Neural progenitor cell (in vitro differentiated cells): Measurements from ENCODE around the gene DLGAP4. TPM values are rescaled to one million over a fixed set of nuclear protein-coding genes. Genes with fewer than 3 reads are reported as not detected.

Source experiments
- DNase-seq: peaks from one replicate; pipeline ENCODE4 v3.0.0-alpha.2; 2016; ENCODE audit warnings: low spot score
- H2AFZ ChIP-seq: fragments of 200-600 bp; sonication (generic); replicated peaks from 2 replicates; pipeline ENCODE4 v1.6.1; 2016; ENCODE audit warnings: antibody characterized with exemption
- H3F3A ChIP-seq: fragments of 200-600 bp; sonication (generic); 2 replicates; pipeline ENCODE4 v1.6.1; 2016; ENCODE audit warnings: antibody characterized with exemption, low read depth
- H3K27ac ChIP-seq: fragments of 200-600 bp; sonication (generic); 2 replicates; pipeline ENCODE4 v1.5.1; 2016; ENCODE audit warnings: mild to moderate bottlenecking
- H3K27me3 ChIP-seq: fragments of 200-600 bp; sonication (generic); 2 replicates; pipeline ENCODE4 v1.6.1; 2016; ENCODE audit warnings: mild to moderate bottlenecking, moderate library complexity
- H3K36me3 ChIP-seq: fragments of 200-600 bp; sonication (generic); 2 replicates; pipeline ENCODE4 v1.5.1; 2016
- H3K4me1 ChIP-seq: fragments of 200-600 bp; sonication (generic); 2 replicates; pipeline ENCODE4 v1.6.1; 2016; ENCODE audit warnings: mixed run types
- H3K4me2 ChIP-seq: fragments of 200-600 bp; sonication (generic); 2 replicates; pipeline ENCODE4 v1.6.1; 2016
- H3K4me3 ChIP-seq: fragments of 200-600 bp; sonication (generic); 2 replicates; pipeline ENCODE4 v1.5.1; 2016
- H3K79me2 ChIP-seq: fragments of 200-600 bp; sonication (generic); 2 replicates; pipeline ENCODE4 v1.6.1; 2016; ENCODE audit warnings: low read depth
- H3K9ac ChIP-seq: fragments of 200-600 bp; sonication (generic); 2 replicates; pipeline ENCODE4 v1.6.1; 2016
- H3K9me3 ChIP-seq: fragments of 200-600 bp; sonication (generic); 2 replicates; pipeline ENCODE4 v1.5.1; 2016; ENCODE audit warnings: low read depth
- H4K20me1 ChIP-seq: fragments of 200-600 bp; sonication (generic); 2 replicates; pipeline ENCODE4 v1.6.1; 2016; ENCODE audit warnings: low read depth
- H3K27ac Mint-ChIP-seq: 3 replicates; pipeline ENCODE4 v1.8.0; 2021; ENCODE audit warnings: mixed read lengths
- H3K27me3 Mint-ChIP-seq: 2 replicates; pipeline ENCODE4 v1.8.0; 2022; ENCODE audit warnings: low read depth, mild to moderate bottlenecking, inconsistent platforms, moderate library complexity, mixed read lengths; ENCODE audit not compliant: insufficient read depth
- H3K36me3 Mint-ChIP-seq: 3 replicates; pipeline ENCODE4 v1.8.0; 2021; ENCODE audit warnings: mixed read lengths
- H3K4me1 Mint-ChIP-seq: 3 replicates; pipeline ENCODE4 v1.8.0; 2021; ENCODE audit warnings: mixed read lengths
- H3K4me3 Mint-ChIP-seq: 3 replicates; pipeline ENCODE4 v1.8.0; 2021; ENCODE audit warnings: mild to moderate bottlenecking, moderate library complexity, mixed read lengths
- H3K9me3 Mint-ChIP-seq: 3 replicates; pipeline ENCODE4 v1.8.0; 2020; ENCODE audit warnings: mixed read lengths
- CTCF ChIP-seq: fragments of 200-600 bp; sonication (generic); IDR thresholded peaks from 2 replicates; pipeline ENCODE4 v1.5.1; 2017; ENCODE audit warnings: antibody characterized with exemption, mild to moderate bottlenecking
- EZH2 ChIP-seq: fragments of 200-600 bp; sonication (generic); IDR thresholded peaks from 2 replicates; pipeline ENCODE4 v1.6.1; 2017; ENCODE audit warnings: antibody characterized with exemption, mild to moderate bottlenecking, moderate library complexity
- EZH2phosphoT487 ChIP-seq: fragments of 200-600 bp; sonication (generic); IDR thresholded peaks from 2 replicates; pipeline ENCODE4 v1.6.1; 2017; ENCODE audit warnings: antibody characterized with exemption
- total RNA-seq: library from RNA; depleted of rRNA; stranded (reverse); fragments of >200 nt; gene quantifications from 2 replicates; pipeline ENCODE4 v1.2.3, GENCODE V29; 2015; ENCODE audit warnings: low replicate concordance

DLGAP4 gene
- total RNA-seq, 1 donor from 2014 or later, result 21.7 TPM

- no peak overlapping the region for H3K27ac ChIP-seq
- H2AFZ ChIP-seq, result no peak overlapping the region
- DNase-seq, result no peak
- H4K20me1 ChIP-seq, result peaks cover 17% of the 10 kb centered on the region
- no peak overlapping the region for H3K9ac ChIP-seq
- H3F3A ChIP-seq, result no peaks in the 10 kb centered on the region
- no peak overlapping the region for H3K4me3 ChIP-seq
- H3K27me3 Mint-ChIP-seq, result peaks cover 6% of the 10 kb centered on the region
- H3K4me1 ChIP-seq, result no peaks in the 10 kb centered on the region
- H3K27ac Mint-ChIP-seq, result no peak overlapping the region
- no peaks in the 10 kb centered on the region for H3K9me3 ChIP-seq
- no peaks in the 10 kb centered on the region for H3K27me3 ChIP-seq
- peaks cover 26% of the 10 kb centered on the region for H3K36me3 Mint-ChIP-seq
- H3K36me3 ChIP-seq, result peaks cover 6% of the 10 kb centered on the region
- peaks cover 2% of the 10 kb centered on the region for H3K4me1 Mint-ChIP-seq
- H3K4me2 ChIP-seq, result no peak overlapping the region
- no peak overlapping the region for H3K4me3 Mint-ChIP-seq
- no peaks in the 10 kb centered on the region for H3K9me3 Mint-ChIP-seq
- H3K79me2 ChIP-seq, result no peaks in the 10 kb centered on the region
- TF ChIP-seq EZH2 (no peak), CTCF (no peak), EZH2phosphoT487 (no peak)
Measured at GRCh38 chr20:36526521-36527011, 220.4 kb downstream of the DLGAP4 start.

DNA sequence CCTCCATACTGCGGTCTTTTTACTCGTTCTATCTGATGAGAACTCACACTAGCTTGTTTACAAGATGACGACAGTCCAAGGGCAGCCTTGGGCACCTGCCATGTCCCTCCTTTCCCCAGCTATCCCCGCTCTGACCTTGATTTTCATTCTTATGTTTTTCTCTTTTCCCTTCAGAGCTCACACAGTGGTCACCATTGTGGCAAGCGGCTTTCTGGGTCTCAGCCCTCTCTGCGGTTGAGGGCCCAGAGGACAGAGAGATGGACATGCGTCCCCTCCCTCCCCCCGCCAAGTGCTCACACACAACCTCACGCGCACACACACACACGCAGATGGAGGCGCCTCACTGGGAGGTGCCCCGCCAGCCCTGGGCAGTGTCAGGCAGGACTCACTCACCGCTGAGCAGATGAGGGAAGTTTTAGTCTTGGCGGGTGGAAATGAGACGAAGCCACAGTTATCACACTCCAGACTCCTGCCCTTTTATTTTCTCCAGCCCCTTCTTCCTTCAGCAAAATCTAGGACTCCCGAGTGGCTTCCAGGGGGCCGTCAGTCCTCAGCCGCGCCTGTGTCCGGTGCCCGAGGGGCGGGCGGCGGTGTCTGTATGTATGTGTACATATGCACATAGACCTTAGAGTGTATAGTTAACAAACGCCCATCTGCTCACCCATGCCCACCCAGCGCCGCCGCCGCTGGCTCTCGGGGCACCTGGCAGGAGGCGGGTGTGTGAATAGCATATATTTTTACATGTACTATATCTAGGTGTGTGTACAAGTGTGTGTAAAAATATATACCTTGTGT, 221.4 kb downstream of the DLGAP4 start:
- Mint-ChIP-seq H3K4me1 (peaks cover 2% of the 10 kb centered on the region), H3K27ac (no peak overlapping the region), H3K4me3 (no peak overlapping the region), H3K9me3 (no peaks in the 10 kb centered on the region), H3K36me3 (peaks cover 20% of the 10 kb centered on the region), H3K27me3 (peaks cover 5% of the 10 kb centered on the region)
- Histone ChIP-seq H4K20me1 (peaks cover 13% of the 10 kb centered on the region), H3F3A (no peaks in the 10 kb centered on the region), H3K4me2 (no peak overlapping the region), H3K4me3 (no peak overlapping the region), H3K4me1 (no peaks in the 10 kb centered on the region), H3K9me3 (no peaks in the 10 kb centered on the region), H2AFZ (no peak overlapping the region), H3K36me3 (peaks cover 6% of the 10 kb centered on the region), H3K79me2 (no peaks in the 10 kb centered on the region), H3K9ac (no peak overlapping the region), H3K27me3 (no peaks in the 10 kb centered on the region), H3K27ac (no peak overlapping the region)
- no peak for TF ChIP-seq EZH2phosphoT487
- no peak for TF ChIP-seq EZH2
- no peak for DNase-seq

- Histone ChIP-seq H3K4me3 (no peak overlapping the region), H3K27me3 (no peaks in the 10 kb centered on the region), H3K4me1 (no peaks in the 10 kb centered on the region), H3K4me2 (no peak overlapping the region), H3K36me3 (peaks cover 6% of the 10 kb centered on the region), H3K79me2 (no peaks in the 10 kb centered on the region), H3K9me3 (no peaks in the 10 kb centered on the region), H3K27ac (no peak overlapping the region), H2AFZ (no peak overlapping the region), H4K20me1 (peaks cover 13% of the 10 kb centered on the region), H3K9ac (no peak overlapping the region), H3F3A (no peaks in the 10 kb centered on the region)
- H3K4me3 Mint-ChIP-seq, result no peak overlapping the region
- no peak overlapping the region for H3K27ac Mint-ChIP-seq
- no peaks in the 10 kb centered on the region for H3K9me3 Mint-ChIP-seq
- peaks cover 19% of the 10 kb centered on the region for H3K36me3 Mint-ChIP-seq
- peaks cover 2% of the 10 kb centered on the region for H3K4me1 Mint-ChIP-seq
- peaks cover 5% of the 10 kb centered on the region for H3K27me3 Mint-ChIP-seq
- DNase-seq, result no peak
- TF ChIP-seq EZH2phosphoT487 (no peak), CTCF (no peak), EZH2 (no peak)
Measured at GRCh38 chr20:36528176-36528874, 222.2 kb downstream of the DLGAP4 start.
